Left ventricle myocardium inferior (tissue), 1 donor: Measurements from ENCODE around the gene SLAMF1. TPM values are rescaled to one million over a fixed set of nuclear protein-coding genes. Genes with fewer than 3 reads are reported as not detected.

Source experiments
- DNase-seq: peaks from one replicate; pipeline ENCODE4 v3.0.0-alpha.2; 2020
- H3K27ac ChIP-seq: fragments of 200-600 bp; replicated peaks from 2 replicates; pipeline ENCODE4 v1.8.0; 2021
- H3K27me3 ChIP-seq: fragments of 200-600 bp; 2 replicates; pipeline ENCODE4 v1.8.0; 2021; ENCODE audit warnings: low read depth
- H3K36me3 ChIP-seq: fragments of 200-600 bp; 2 replicates; pipeline ENCODE4 v1.8.0; 2021
- H3K4me1 ChIP-seq: fragments of 200-600 bp; 2 replicates; pipeline ENCODE4 v1.8.0; 2021
- H3K4me3 ChIP-seq: fragments of 200-600 bp; 2 replicates; pipeline ENCODE4 v1.8.0; 2021; ENCODE audit warnings: mild to moderate bottlenecking, moderate library complexity
- H3K9me3 ChIP-seq: fragments of 200-600 bp; replicated peaks from 2 replicates; pipeline ENCODE4 v1.8.0; 2021
- intact Hi-C: fragments of 100-400 bp; cut with micrococcal nuclease; formaldehyde crosslinking; loops from one replicate; pipeline ENCODE4 v1.11.0; 2022
- total RNA-seq: library from RNA; stranded (reverse); fragmentation: NEBNext Ultra II Directional; extraction: Animal tissue kit (Norgen Biotek cat#: 25700); gene quantifications from one replicate; pipeline ENCODE4 v1.2.1, GENCODE V29; 2021
- TF ChIP-seq, protein P1 (sequence below): fragments of 200-600 bp; IDR thresholded peaks from 2 replicates; pipeline ENCODE4 v1.8.0; 2021; ENCODE audit warnings: antibody characterized with exemption, mild to moderate bottlenecking, borderline replicate concordance
- donor health status: DM: no; HTN: yes; CAD: no; lungs with severe emphysema.

SLAMF1 gene
- total RNA-seq, 1 donor from 2014 or later = not detected

DNA sequence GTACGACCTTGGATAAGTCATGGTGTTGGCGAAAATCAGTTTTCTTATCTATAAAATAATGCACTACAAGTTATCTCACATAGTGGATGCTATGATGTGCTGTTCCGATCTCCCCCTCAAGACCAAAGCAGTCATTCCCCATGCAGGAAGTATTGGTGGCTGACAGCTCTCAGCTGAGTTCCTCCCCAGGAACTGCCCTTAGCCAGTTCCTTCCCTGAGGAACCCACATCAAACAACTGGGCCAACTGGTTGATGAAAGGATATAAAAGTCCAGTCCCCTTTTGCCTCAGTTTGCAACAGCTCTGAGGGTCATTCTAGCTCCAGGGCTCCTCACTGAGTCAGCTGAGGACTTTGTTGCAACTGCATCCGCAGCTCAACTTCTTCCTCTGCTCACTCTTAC is 16.1 kb upstream of the SLAMF1 start:
- Histone ChIP-seq H3K27ac (no peak overlapping the region), H3K4me1 (peaks cover 22% of the 10 kb centered on the region), H3K27me3 (peaks cover 9% of the 10 kb centered on the region), H3K36me3 (no peaks in the 10 kb centered on the region), H3K4me3 (no peak overlapping the region), H3K9me3 (peaks cover 16% of the 10 kb centered on the region)
- DNase-seq = no peak
- intact Hi-C loops = no loop called here
- TF ChIP-seq, protein P1, sequence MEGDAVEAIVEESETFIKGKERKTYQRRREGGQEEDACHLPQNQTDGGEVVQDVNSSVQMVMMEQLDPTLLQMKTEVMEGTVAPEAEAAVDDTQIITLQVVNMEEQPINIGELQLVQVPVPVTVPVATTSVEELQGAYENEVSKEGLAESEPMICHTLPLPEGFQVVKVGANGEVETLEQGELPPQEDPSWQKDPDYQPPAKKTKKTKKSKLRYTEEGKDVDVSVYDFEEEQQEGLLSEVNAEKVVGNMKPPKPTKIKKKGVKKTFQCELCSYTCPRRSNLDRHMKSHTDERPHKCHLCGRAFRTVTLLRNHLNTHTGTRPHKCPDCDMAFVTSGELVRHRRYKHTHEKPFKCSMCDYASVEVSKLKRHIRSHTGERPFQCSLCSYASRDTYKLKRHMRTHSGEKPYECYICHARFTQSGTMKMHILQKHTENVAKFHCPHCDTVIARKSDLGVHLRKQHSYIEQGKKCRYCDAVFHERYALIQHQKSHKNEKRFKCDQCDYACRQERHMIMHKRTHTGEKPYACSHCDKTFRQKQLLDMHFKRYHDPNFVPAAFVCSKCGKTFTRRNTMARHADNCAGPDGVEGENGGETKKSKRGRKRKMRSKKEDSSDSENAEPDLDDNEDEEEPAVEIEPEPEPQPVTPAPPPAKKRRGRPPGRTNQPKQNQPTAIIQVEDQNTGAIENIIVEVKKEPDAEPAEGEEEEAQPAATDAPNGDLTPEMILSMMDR = no peak

DNA sequence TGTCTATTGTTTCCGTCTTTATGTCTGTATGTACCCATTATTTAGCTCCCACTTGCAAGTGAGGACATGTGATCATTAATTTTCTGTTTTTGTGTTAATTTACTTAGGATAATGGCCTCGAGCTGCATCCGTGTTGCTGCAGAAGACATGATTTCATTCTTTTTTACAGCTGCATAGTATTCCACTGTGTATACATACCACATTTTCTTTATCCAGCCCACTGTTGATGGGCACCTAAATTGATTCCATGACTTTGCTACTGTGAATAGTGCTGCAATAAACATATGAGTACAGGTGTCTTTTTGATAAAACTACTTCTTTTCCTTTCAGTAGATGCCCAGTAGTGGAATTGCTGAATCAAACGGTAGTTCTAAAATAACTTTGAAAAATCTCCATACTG is 12.7 kb upstream of the SLAMF1 start:
- no peak overlapping the region for H3K4me3 ChIP-seq
- H3K4me1 ChIP-seq = peaks cover 9% of the 10 kb centered on the region
- TF ChIP-seq, protein P1 = no peak
- no peaks in the 10 kb centered on the region for H3K36me3 ChIP-seq
- peaks cover 16% of the 10 kb centered on the region for H3K9me3 ChIP-seq
- peaks cover 6% of the 10 kb centered on the region for H3K27me3 ChIP-seq
- intact Hi-C loops = no loop called here
- no peak for DNase-seq
- H3K27ac ChIP-seq = no peak overlapping the region

DNA sequence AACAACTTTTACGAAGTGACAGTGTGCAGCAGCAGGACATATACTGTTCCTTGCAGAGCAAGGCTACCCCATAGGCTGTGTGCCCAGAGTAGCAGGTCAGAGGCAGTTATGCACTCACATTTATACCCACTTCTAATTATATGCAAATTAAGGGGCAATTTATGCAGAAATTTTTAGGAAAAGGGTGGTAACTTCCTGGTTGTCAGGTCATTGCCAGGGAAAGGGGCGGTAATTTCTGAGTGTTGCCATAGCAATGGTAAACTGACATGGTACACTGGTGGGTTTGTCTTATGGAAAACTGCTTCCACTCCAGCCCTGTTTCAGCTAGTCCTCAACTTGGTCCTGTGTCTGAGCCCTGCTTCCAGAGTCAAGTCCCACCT is 12.0 kb upstream of the SLAMF1 start:
- Histone ChIP-seq H3K4me1 (peaks cover 8% of the 10 kb centered on the region), H3K4me3 (no peak overlapping the region), H3K27me3 (peaks cover 5% of the 10 kb centered on the region), H3K36me3 (no peaks in the 10 kb centered on the region), H3K27ac (no peak overlapping the region), H3K9me3 (peaks cover 16% of the 10 kb centered on the region)
- intact Hi-C loops = no loop called here
- no peak for DNase-seq
- TF ChIP-seq, protein P1 = no peak

DNA sequence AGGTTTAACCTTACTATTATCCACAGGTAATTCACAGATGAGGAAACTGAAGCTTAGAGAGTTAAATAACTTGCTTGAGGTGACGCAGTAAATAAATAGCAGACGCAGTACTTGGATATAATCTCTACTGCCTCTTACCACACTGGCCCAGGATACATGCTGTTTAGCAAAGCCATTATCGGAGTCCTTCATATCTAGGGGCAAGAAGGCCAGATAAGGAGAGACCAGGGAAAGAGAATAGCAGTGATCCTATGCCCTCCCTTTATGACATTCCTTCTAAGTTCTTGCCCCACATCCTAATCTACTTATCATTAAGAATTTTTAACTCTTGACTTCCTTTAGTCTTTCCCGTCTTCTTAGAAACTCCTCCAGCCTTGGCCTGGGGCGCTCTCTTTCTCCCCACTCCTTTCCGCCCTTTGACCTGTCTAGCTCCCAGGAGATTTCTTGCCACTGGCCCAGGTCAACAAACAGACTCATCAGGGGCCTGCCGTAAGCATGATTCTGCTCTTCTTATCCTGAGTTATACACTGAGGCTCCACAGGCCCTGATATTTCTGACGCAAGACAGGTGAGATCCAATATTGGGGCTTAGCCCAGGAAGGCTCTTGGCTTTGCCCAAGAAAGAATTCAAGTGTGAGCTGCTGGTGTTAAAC is 11.4 kb upstream of the SLAMF1 start:
- peak overlapping the region; percentile 52 for H3K27ac ChIP-seq
- peaks cover 8% of the 10 kb centered on the region for H3K4me1 ChIP-seq
- H3K27me3 ChIP-seq = peaks cover 8% of the 10 kb centered on the region
- no peak overlapping the region for H3K4me3 ChIP-seq
- no peaks in the 10 kb centered on the region for H3K36me3 ChIP-seq
- intact Hi-C loops = no loop called here
- peaks cover 16% of the 10 kb centered on the region for H3K9me3 ChIP-seq
- TF ChIP-seq, protein P1 = no peak
- DNase-seq = no peak

DNA sequence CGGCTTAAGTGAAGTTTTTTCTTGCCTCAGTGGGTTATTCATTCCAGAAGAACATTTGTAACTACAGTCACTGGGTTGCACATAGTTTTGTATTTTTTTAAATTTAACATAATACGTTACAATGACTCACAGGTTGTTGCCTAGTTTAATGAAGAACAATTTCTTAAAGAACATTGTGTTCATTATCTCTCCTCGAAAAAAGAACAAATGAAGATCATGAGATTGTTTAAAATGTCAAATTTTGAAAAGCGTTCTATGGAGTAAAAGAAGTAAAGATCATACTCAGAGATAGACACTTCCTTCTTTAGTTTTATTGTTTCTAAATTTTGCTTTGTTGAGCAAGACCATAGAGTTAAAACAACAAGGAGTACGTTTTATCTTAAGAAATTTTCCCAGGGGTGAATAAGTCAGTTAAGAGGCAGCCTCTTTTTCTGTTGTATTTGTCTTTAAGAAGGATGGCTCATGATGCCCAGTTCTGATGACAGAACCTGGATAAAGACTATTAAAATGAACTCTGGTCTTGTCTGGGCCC is 10.5 kb upstream of the SLAMF1 start:
- no peak overlapping the region for H3K4me3 ChIP-seq
- H3K36me3 ChIP-seq = no peaks in the 10 kb centered on the region
- TF ChIP-seq, protein P1 = no peak
- peak overlapping the region; percentile 52 for H3K27ac ChIP-seq
- H3K4me1 ChIP-seq = peaks cover 12% of the 10 kb centered on the region
- peaks cover 16% of the 10 kb centered on the region for H3K9me3 ChIP-seq
- DNase-seq = no peak
- intact Hi-C loops = no loop called here
- peaks cover 9% of the 10 kb centered on the region for H3K27me3 ChIP-seq
